Activated naive CD4-positive, alpha-beta T cell treated with anti-CD3 and anti-CD28 coated beads for 36 hours (primary cell): ENCODE results near the gene PRKD1. TPM values are rescaled to one million over a fixed set of nuclear protein-coding genes. Genes with fewer than 3 reads are reported as not detected.
"Not testable (repeated sequence)": the region's sequence is repeated elsewhere in the genome, so short reads cannot be mapped to it uniquely, and the experiment has no call there.

Source experiments
- CTCF ChIA-PET: fragments of 350-600 bp; sonication (Branson Sonifier 250); formaldehyde crosslinking; loops from one replicate; lab custom pipeline; 2021; ENCODE audit warnings: antibody characterized with exemption; lab: Charles Lee
- DNase-seq: peaks from one replicate; pipeline ENCODE4 v3.0.0-alpha.2; 2020
- H3K27ac Mint-ChIP-seq: one replicate; pipeline ENCODE4 v1.8.0; 2021; ENCODE audit warnings: mild to moderate bottlenecking, mixed read lengths
- H3K27me3 Mint-ChIP-seq: one replicate; pipeline ENCODE4 v1.8.0; 2021; ENCODE audit warnings: low read depth, mixed read lengths
- H3K36me3 Mint-ChIP-seq: one replicate; pipeline ENCODE4 v1.8.0; 2021; ENCODE audit warnings: low read depth, mixed read lengths
- H3K4me1 Mint-ChIP-seq: one replicate; pipeline ENCODE4 v1.8.0; 2021; ENCODE audit warnings: low read depth, mixed read lengths
- H3K4me3 Mint-ChIP-seq: one replicate; pipeline ENCODE4 v1.8.0; 2021; ENCODE audit warnings: mild to moderate bottlenecking, moderate library complexity, mixed read lengths
- H3K9me3 Mint-ChIP-seq: one replicate; pipeline ENCODE4 v1.8.0; 2021; ENCODE audit warnings: mixed read lengths
- intact Hi-C: fragments of 100-400 bp; cut with micrococcal nuclease; formaldehyde crosslinking; loops from one replicate; pipeline ENCODE4 v1.15.1; 2023
- total RNA-seq, 2 experiments: library from RNA; stranded (reverse); gene quantifications; one replicate each; pipeline ENCODE4 v1.2.3, GENCODE V29; 2021

Gene PRKD1
- total RNA-seq, 2 experiments from 2014 or later = not detected

DNA sequence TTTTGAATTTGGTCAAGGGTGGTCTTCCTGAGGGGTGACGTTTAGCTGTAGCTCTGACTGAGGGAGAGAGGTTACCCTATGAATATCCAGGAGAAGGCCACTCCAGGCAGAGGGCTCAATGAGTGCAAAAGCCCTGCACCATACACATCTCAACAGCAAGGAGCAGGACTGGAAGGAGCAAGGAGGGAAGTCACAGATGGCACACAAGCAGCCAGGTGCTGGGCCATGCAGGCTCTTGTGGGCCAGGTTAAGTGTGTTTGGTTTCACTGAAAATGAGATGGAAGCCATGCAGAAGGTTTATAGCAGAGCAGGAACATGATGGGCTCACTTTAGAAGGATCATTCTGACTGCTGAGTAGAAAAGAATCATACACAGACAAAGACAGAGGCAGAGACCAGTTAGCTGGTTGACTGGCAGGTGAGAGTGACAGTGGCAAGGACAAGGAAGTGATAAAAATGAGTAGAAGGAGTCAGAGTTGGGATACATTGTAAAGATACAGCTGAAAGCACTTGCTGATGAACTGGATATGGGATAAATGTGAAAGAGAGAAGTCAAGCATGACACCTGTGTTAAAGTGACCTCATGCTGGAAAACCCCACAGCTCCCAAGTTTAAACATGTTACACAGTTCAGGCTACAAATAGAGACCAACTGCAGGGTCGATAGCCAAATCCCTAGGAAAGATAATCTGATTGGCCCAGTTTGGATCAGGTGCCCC lies 81.2 kb downstream of the PRKD1 start:
- no peak for DNase-seq
- intact Hi-C loops = no loop called here
- no peaks in the 10 kb centered on the region for H3K4me1 Mint-ChIP-seq
- H3K9me3 Mint-ChIP-seq = peaks cover 9% of the 10 kb centered on the region
- H3K27me3 Mint-ChIP-seq = no peaks in the 10 kb centered on the region
- no peak overlapping the region for H3K27ac Mint-ChIP-seq
- no peaks in the 10 kb centered on the region for H3K36me3 Mint-ChIP-seq
- no peak overlapping the region for H3K4me3 Mint-ChIP-seq
- CTCF ChIA-PET = no interaction called here

DNA sequence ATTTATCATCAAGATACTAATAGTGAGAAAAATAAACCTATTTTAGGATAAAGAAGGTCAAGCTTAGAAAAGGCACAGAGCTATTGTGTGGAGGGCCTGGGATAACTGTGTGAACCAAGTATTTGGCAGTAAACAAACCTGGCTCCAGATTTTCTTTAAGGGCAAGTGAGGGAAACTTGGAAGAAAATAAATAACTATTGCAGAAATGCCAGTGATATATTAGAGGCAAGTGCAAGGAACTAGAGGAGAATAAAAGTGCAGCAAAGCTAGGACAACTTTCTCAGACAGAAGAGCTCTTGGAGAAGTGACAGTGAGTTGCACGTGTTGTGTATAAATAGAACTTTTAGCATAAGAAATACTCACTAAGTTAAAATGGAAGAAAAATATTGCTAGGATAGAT lies 83.7 kb downstream of the PRKD1 start:
- DNase-seq = no peak
- Mint-ChIP-seq H3K4me1 (no peaks in the 10 kb centered on the region), H3K27me3 (no peaks in the 10 kb centered on the region), H3K36me3 (peaks cover 5% of the 10 kb centered on the region), H3K4me3 (no peak overlapping the region), H3K9me3 (peaks cover 23% of the 10 kb centered on the region), H3K27ac (no peak overlapping the region)
- CTCF ChIA-PET = no interaction called here
- intact Hi-C loops = no loop called here

DNA sequence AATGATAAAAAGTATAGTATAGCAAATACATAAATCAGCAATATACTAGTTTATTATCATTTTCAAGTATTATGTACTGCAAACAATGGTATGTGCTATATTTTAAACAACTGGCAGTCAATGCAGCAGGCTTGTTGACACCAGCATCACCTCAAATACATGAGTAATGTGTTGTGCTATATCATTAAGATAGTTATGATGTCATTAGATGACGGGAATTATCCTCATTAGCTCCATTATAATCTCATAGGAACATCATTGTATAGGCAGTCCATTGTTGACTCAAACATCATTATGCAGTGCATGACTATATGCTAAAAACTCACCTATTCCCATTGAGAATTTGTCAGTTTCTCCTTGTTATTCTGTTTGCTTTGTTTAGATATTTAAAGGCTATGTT lies 85.4 kb downstream of the PRKD1 start:
- no peaks in the 10 kb centered on the region for H3K4me1 Mint-ChIP-seq
- H3K36me3 Mint-ChIP-seq = peaks cover 5% of the 10 kb centered on the region
- DNase-seq = no peak
- no peaks in the 10 kb centered on the region for H3K27me3 Mint-ChIP-seq
- intact Hi-C loops = no loop called here
- peaks cover 27% of the 10 kb centered on the region for H3K9me3 Mint-ChIP-seq
- no peak overlapping the region for H3K4me3 Mint-ChIP-seq
- CTCF ChIA-PET = no interaction called here
- no peak overlapping the region for H3K27ac Mint-ChIP-seq

DNA sequence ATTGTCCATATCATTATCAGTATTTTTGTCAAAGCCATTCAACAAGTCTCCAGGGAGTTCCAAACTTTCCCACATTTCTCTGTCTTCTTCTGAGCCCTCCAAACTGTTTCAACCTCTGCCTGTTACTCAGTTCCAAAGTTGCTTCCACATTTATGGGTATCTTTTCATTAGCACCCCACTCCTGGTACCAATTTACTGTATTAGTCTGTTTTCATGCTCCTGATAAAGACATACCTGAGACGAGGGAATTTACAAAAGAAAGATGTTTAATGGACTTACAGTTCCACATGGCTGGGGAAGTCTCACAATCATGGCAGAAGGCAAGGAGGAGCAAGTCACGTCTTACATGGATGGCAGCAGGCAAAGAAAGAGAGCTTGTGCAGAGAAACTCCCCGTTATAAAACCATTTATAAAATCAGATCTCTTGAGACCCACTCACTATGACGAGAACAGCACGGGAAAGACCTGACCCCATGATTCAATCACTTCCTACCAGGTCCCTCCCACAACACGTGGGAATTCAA lies 87.2 kb downstream of the PRKD1 start:
- DNase-seq, H3K4me1 Mint-ChIP-seq, H3K27ac Mint-ChIP-seq, CTCF ChIA-PET, H3K36me3 Mint-ChIP-seq, H3K4me3 Mint-ChIP-seq, H3K27me3 Mint-ChIP-seq, intact Hi-C loops: not testable (repeated sequence)
- peaks cover 27% of the 10 kb centered on the region for H3K9me3 Mint-ChIP-seq

DNA sequence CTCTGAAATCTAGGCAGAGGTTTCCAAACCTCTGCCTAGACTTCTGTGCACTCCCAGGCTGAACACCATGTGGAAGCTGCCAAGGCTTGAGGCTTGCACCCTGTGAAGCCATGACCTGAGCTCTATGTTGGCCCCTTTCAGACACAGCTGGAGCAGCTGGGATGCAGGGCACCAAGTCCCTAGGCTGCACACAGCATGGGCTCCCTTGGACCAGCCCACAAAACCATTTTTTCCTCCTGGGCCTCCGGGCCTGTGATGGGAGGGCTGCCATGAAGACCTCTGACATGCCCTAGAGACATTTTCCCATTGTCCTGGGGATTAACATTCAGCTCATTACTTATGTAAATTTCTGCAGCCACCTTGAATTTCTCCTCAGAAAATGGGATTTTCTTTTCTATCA lies 88.0 kb downstream of the PRKD1 start:
- intact Hi-C loops, CTCF ChIA-PET, H3K4me1 Mint-ChIP-seq, H3K27me3 Mint-ChIP-seq, H3K4me3 Mint-ChIP-seq, DNase-seq, H3K27ac Mint-ChIP-seq, H3K36me3 Mint-ChIP-seq: not testable (repeated sequence)
- peaks cover 27% of the 10 kb centered on the region for H3K9me3 Mint-ChIP-seq

DNA sequence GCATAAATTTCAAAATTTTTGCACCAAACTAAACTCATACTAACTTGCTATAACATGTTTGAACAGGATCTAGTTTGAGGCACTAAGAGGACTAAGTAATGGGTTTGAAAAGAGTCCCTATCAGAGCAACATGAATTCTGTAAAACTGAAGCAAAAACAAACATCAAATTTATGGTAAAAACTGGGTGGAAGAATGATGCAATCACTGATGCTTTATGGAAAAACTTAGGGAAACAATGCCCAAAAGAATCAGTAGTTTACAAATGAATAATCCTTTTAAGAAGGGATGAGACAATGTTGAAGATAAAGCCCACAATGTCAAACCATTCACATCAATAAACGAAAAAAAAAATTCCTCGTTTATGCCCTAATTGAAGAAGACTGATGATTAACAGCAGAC lies 88.9 kb downstream of the PRKD1 start:
- no peak for DNase-seq
- peaks cover 27% of the 10 kb centered on the region for H3K9me3 Mint-ChIP-seq
- H3K36me3 Mint-ChIP-seq = peaks cover 5% of the 10 kb centered on the region
- H3K27me3 Mint-ChIP-seq = no peaks in the 10 kb centered on the region
- H3K27ac Mint-ChIP-seq = no peak overlapping the region
- intact Hi-C loops = no loop called here
- no peaks in the 10 kb centered on the region for H3K4me1 Mint-ChIP-seq
- CTCF ChIA-PET = no interaction called here
- no peak overlapping the region for H3K4me3 Mint-ChIP-seq

DNA sequence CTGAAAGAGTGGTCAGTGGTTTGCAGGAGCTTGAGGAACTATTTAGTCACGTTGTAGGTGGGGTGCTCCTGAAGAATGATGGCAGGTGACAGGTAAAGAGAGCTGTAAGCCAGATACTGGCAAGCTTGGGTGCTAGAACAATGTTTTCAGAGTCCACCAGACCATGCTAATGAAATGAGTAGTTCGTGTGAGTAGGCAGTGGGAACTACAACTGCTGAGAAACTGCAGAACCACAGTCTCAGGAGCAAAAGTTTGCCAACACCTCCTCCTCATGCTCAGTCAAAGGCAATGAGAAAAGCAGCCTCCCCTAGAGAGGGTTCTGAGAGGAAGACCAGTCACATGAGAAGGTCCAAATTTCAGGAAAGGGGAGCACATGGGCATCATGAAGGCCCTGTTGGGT lies 91.3 kb downstream of the PRKD1 start:
- H3K9me3 Mint-ChIP-seq = peaks cover 26% of the 10 kb centered on the region
- CTCF ChIA-PET = interaction anchor here (0.6 kb wide), 1 partner anchor 1352 kb away, joined by 3 read pairs; no protein-coding TSS in a partner anchor
- DNase-seq = no peak
- no peak overlapping the region for H3K4me3 Mint-ChIP-seq
- H3K27ac Mint-ChIP-seq = no peak overlapping the region
- H3K27me3 Mint-ChIP-seq = no peaks in the 10 kb centered on the region
- no peaks in the 10 kb centered on the region for H3K4me1 Mint-ChIP-seq
- H3K36me3 Mint-ChIP-seq = peaks cover 5% of the 10 kb centered on the region
- intact Hi-C loops = no loop called here

DNA sequence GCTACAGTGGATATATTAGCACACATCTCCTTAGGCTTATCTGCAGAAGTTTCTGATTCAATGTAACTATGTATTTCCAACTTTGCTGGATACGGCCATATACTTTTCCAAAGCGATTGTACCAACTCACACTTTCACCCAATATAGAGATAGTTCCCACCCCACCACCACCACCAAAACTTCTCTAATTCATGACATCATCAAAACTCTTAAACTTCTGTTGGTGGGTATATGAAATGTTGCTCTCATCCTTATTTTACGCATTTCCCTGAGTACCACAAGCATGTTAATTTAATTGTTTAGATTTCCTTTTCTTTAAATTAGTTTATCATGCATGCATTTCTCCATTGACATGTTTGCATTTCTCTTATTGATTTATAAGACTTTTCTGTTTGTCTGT lies 95.6 kb downstream of the PRKD1 start:
- Mint-ChIP-seq H3K27ac (no peak overlapping the region), H3K4me3 (no peak overlapping the region), H3K4me1 (no peaks in the 10 kb centered on the region), H3K36me3 (no peaks in the 10 kb centered on the region), H3K27me3 (no peaks in the 10 kb centered on the region), H3K9me3 (no peaks in the 10 kb centered on the region)
- intact Hi-C loops = no loop called here
- DNase-seq = no peak
- CTCF ChIA-PET = no interaction called here

DNA sequence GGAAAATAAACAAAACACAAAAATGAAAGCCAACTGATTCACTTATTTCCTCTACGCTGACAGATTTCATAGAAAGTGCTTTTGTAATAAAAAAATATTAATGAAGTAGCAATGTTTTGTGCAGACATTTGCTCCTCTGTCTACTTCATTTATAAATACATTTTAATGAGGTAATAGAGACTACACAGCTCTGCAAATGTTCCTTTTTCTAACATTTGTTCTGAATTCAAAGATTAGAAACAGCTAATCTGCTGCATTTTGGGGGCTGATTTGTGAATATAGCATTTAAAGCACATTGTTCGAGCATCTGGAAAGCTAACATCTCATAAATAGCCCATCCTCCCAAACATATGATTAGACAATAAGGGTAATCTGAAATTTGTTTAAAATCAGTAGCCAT lies 97.8 kb downstream of the PRKD1 start:
- Mint-ChIP-seq H3K4me3 (no peak overlapping the region), H3K36me3 (no peaks in the 10 kb centered on the region), H3K27ac (no peak overlapping the region), H3K9me3 (no peaks in the 10 kb centered on the region), H3K27me3 (no peaks in the 10 kb centered on the region), H3K4me1 (no peaks in the 10 kb centered on the region)
- no peak for DNase-seq
- intact Hi-C loops = no loop called here
- CTCF ChIA-PET = interaction anchor here (0.6 kb wide), 1 partner anchor 26 kb away, joined by 3 read pairs; no protein-coding TSS in a partner anchor

DNA sequence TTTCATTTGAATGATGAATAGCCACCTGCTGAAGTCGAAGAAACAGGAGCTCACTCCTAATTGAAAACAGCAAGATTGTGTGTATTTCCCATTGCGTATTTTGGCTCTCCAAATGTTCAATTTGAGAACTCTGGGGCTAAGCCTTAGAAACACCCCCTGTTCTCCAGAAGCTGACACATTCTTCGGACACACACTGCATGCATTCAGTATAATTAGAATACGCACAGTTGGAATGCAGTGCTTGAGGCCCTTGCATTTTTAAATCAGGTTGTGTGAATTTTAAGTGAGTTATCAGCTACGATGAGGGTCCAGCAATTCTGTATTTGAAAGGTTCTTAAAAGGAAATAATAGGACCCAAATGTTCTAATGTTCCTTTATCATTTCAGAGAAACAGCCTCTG lies 103.8 kb downstream of the PRKD1 start:
- Mint-ChIP-seq H3K27me3 (no peaks in the 10 kb centered on the region), H3K4me3 (no peak overlapping the region), H3K4me1 (no peaks in the 10 kb centered on the region), H3K27ac (no peak overlapping the region), H3K36me3 (no peaks in the 10 kb centered on the region), H3K9me3 (no peaks in the 10 kb centered on the region)
- DNase-seq = no peak
- CTCF ChIA-PET = interaction anchor here (0.5 kb wide), 1 partner anchor 420 kb away, joined by 3 read pairs; no protein-coding TSS in a partner anchor
- intact Hi-C loops = no loop called here

DNA sequence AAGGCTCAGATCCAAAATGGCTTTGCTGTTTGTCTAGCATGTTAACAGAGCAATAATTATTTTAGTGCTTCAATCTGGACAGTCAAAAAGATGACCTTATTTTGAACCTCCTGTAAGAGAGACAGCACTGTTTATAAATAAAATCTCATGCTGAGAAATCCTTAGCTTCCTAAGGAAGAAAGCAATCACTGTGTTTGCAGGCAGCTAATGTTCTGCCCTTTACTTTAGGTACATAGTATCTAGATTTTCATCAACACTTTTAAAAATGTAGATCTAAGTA lies 105.3 kb downstream of the PRKD1 start:
- no peaks in the 10 kb centered on the region for H3K27me3 Mint-ChIP-seq
- intact Hi-C loops = no loop called here
- no peak for DNase-seq
- no peaks in the 10 kb centered on the region for H3K9me3 Mint-ChIP-seq
- no peaks in the 10 kb centered on the region for H3K36me3 Mint-ChIP-seq
- no peaks in the 10 kb centered on the region for H3K4me1 Mint-ChIP-seq
- no peak overlapping the region for H3K4me3 Mint-ChIP-seq
- H3K27ac Mint-ChIP-seq = no peak overlapping the region
- CTCF ChIA-PET = no interaction called here

DNA sequence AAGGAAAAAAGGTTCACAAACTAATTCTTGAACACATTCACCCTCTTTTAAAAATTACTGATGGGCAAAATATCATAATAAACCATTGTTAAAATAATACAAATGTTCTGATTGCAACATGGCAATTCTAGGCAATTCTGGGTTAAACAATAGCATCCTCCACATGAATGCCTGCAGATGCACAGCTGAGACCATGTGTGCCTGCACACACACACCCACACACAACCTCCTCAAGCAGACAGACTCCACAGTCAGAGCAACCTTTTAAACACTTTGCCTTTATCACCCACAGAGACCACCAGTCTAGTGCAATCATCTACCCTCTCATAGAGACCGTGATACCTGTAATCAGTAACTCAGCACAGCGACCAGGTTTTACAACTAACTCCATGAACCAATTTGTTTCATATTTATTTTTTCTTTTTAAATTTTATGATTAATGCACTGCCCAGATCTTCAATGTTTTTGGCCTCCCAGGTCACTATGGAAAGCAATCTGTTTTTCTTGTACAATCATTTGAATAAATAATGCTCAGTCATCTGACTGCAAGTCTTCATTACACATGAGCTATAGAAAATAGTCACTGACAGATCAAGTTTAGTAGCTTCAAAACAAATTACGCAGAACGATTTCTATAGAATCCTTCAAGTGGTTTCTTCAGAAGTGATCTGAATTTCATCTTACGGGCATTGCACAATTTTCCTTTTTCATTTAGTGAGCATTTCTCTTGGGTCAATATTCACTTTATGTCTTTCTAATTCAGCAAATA lies 105.8 kb downstream of the PRKD1 start:
- Mint-ChIP-seq H3K4me3 (no peak overlapping the region), H3K36me3 (no peaks in the 10 kb centered on the region), H3K27me3 (no peaks in the 10 kb centered on the region), H3K9me3 (no peaks in the 10 kb centered on the region), H3K27ac (no peak overlapping the region), H3K4me1 (no peaks in the 10 kb centered on the region)
- intact Hi-C loops = no loop called here
- DNase-seq = no peak
- CTCF ChIA-PET = no interaction called here

DNA sequence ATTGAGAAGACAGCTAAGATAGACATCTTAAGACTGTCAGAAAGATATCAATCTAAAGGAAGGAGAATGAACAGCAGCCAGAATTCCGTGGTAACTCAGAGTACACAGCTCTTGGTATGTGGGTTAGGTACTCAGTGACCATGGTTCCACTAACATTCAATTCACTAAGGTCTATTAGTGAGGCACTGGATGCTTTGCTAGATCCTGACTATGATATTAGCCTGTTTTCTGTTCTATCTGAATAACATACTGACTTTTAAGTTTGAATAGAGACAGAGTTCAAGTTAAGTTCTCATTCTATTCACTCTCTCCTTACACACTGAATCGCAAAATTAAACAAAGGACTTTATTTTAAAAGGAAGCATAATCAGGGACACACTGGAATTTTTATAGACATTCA lies 106.4 kb downstream of the PRKD1 start:
- Mint-ChIP-seq H3K27ac (no peak overlapping the region), H3K4me1 (no peaks in the 10 kb centered on the region), H3K9me3 (no peaks in the 10 kb centered on the region), H3K36me3 (no peaks in the 10 kb centered on the region), H3K27me3 (no peaks in the 10 kb centered on the region), H3K4me3 (no peak overlapping the region)
- intact Hi-C loops = no loop called here
- CTCF ChIA-PET = no interaction called here
- no peak for DNase-seq
